GM19328 (cell line): ENCODE measurements around the gene BCL2.
A peak's percentile ranks its signal among the peaks of the same experiment; 100 is the strongest.

Source experiments
- ATAC-seq: cut with Tn5 transposase; IDR thresholded peaks from one replicate; pipeline ENCODE4 v1.9.1; 2021; ENCODE audit warnings: mild to moderate bottlenecking, moderate library complexity; ENCODE audit not compliant: unreplicated experiment

The BCL2 gene

DNA sequence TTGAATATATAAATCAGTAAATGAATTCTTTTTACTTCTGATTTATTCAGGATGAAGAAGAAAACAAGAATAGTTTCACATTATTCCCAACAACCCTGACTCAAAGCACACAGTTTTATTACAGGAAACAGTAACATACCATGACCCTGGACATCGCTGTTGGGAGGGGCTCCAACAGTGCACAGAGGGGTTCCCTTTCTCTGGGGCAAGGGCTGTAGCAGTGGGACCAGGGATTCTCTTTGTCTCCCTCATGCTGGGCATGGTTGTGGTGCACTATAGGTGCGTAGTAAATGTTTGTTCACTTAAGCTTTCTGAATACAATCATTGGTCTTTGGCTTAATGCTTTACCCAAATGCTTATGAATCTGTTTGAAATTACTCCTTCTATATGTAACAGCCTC is 189.4 kb downstream of the BCL2 start:
- no peak for ATAC-seq

GRCh38 chr18:63128237-63128974 is 191.2 kb downstream of the BCL2 start:
- no peak for ATAC-seq

GRCh38 chr18:63126134-63127069 is 193.2 kb downstream of the BCL2 start:
- ATAC-seq = no peak

GRCh38 chr18:63120620-63121019 is 198.9 kb downstream of the BCL2 start:
- no peak for ATAC-seq

GRCh38 chr18:63119647-63120046 is 199.9 kb downstream of the BCL2 start:
- no peak for ATAC-seq

DNA sequence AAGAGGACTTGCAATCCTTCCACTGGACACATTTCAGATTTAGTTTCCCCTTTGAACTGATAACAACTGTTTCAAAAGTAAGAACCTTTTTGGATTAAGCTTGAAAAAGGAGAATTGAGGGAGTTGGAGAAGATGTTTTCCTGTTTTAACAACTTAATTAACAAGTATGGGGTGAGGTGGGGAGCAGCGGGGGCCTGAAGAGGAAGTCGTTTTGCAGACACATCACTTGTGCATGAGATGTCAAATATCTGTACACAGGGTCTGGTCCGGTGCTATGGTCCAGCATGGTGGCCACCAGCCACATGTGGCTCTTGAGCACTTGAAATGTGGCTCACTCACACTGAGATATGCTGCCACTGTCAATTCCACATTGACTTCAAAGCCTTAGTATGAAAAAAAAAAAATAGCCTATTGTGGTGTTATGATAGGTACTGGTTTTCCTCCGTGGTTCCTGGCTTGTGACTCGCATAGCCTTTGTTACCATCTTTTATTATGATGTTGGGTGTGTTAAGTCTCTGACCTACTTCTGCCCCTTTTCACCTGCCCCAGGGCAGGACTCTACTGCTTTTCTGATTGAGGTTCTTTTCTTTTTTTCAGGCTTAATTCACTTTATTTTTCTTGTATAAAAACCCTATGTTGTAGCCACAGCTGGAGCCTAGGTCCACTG is 205.5 kb downstream of the BCL2 start:
- no peak for ATAC-seq

DNA sequence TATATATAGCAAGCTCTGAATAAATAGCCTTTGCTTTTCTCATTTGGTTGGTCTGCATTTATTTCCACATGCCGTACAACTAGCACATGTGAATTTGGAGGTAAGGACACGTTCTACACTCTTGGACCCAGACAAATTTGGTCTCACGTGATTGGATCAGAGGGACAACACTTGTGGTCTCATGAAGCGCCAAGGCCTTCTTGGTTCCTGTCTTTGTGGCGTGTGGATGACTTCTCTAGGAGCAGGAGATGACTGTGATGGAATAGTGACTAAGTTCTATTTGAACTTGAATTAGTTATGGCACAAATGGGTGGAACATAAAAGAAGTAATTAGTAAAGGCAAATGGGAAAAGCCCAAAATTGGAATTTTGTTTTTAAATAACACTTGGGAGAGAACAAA is 206.9 kb downstream of the BCL2 start:
- ATAC-seq = no peak

DNA sequence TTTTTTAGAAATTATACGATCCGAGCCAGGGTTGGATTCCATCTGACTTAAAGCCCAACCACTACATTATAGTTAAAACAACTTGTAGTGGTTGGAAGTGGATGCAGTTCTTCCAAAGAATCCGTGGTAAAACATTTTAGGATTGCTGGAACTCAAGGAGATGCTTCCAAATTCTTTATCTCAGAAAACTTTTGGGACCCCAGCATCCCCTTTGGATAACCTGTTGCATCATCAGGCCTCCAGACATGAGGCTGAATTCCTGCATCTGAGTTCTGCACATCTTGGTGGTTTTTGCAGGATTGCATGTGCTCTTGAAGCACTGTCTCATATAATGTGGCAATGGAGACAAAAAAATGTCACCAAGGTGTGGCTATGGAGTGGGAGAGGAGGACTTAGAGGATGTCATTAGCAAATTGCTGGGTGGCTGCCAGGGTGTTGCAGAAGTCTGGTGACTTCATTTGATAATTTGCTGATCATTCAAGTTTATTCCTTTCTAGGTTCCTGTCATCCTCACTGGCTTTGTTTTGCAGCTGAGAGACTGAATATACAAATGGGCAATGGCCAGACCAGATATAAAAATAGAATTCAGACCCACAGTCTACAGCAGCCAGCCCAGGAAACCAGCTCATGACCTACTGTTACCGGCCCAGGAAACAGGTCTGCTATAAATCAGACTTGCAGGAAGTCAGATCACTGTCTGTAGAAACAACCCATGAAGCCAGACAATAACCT is 207.7 kb downstream of the BCL2 start:
- ATAC-seq = no peak

DNA sequence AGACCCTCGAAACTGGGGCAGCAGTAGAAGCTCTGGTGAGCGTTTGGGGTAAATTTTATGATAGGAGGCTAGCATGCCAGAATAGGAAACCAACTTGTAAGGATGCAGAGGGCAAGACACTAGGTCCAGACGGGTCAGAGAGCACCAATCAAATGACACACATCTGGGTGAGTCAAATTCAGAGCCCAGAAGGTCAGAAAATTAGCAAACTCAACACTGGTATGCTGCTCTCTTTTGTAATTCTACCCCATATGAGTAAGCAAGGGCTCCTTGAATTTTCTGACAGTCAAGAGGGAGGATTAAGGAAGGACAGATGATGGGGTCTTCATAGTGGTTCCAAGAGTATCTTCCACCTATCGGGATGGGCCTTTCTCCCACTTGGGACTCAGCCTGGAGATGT is 209.8 kb downstream of the BCL2 start:
- ATAC-seq = no peak

- no peak for ATAC-seq
Measured at GRCh38 chr18:63109022-63109421, 210.5 kb downstream of the BCL2 start.

- ATAC-seq = no peak
Measured at GRCh38 chr18:63107931-63108330, 211.6 kb downstream of the BCL2 start.

GRCh38 chr18:63107171-63107845 is 212.3 kb downstream of the BCL2 start:
- peak; percentile 24 for ATAC-seq

- ATAC-seq = peak; percentile 30
Measured at GRCh38 chr18:63106727-63107126, 212.8 kb downstream of the BCL2 start.

DNA sequence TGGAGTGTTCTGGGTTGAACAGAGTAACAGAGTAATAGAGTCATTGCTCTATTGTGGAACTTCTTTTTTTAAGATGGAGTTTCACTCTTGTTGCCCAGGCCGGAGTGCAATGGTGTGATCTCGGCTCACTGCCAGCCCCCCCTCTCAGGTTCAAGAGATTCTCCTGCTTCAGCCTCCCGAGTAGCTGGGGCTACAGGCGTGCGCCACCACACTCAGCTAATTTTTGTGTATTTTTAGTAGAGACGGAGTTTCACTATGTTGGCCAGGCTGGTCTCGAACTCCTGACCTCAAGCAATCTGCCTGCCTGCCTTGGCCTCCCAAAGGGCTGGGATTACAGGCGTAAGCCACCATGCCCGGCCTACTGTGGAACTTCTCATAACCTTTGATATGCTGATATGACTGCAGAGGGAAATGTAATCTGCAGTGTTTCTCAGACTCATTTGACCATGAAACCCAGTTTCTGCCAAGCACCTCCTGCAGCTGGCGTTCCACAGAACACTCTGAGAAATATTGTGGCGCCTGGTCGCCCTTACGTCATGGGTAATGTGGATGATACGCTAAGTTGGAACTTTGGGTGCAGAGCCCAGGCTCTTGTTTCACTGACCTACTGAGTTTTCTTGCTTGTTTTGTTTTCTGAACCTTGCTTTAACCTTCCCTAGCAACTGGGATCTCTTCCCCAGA is 213.8 kb downstream of the BCL2 start:
- peak; percentile 67 for ATAC-seq

DNA sequence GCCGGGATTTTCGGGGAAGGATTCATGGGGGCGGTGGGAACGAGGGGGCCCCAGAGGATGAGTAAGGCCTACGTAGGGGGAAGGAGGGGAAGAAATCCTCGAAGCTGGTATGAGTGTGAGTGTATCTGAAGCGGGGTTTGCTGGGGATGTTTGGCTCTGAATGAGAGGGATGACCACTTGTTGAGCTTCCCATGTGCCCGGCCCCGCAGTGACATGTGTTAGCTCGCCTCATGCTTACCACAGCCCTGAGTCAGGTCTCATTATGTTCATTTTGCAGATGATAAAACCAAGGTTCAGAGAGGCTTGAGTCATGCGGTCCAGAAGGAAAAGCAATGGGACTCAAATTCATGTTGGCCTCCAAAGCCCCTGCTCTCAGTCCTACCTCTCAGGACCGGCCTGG is 214.7 kb downstream of the BCL2 start:
- ATAC-seq = no peak

- ATAC-seq = no peak
Measured at GRCh38 chr18:63102941-63103744, 216.4 kb downstream of the BCL2 start.

- no peak for ATAC-seq
Measured at GRCh38 chr18:63100630-63101055, 218.9 kb downstream of the BCL2 start.

DNA sequence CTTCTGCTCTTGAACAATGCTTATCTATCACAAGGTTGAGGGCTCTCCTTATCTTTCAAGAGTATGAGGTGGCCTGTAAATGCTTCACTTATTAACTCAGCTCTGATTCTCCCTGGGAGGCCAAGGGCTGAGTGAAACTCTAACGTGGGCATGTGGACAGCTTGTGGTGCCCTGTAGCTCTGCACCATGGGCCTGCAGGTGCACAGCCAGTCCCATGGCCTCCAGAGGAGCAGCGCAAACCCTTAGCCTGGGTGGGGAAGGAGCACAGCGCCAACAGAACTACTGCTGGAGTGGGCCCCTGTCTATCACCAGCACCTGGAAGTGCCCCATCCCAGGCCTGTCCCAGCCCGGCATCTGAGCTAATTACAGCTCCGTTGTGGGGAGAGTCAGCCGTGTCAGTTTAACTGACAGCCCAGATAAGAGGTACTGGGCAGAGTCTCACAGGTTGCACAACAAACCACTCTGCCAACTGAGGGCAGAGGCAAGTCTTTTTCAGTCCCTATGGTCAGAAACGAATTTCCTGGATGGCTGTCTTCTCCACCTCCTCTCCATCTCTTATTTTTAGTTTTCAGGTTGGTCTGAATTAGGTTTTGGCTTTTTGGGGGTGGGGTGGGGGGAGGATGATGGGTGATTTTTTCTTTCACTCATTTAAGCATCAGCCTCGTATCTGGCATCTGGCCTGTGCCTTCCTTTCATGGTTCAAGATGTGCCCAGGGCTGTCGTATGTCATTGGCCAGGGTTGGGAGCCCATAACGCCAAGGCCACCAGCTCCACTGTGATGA is 219.5 kb downstream of the BCL2 start:
- ATAC-seq = no peak
